ENCODE data around the gene RPL39. TPM values are rescaled to one million over a fixed set of nuclear protein-coding genes. Genes with fewer than 3 reads are reported as not detected.
A peak's percentile ranks its signal among the peaks of the same experiment; 100 is the strongest.

Gene RPL39
- total RNA-seq, 1 experiment from 2014 or later: 2,054 TPM

DNA sequence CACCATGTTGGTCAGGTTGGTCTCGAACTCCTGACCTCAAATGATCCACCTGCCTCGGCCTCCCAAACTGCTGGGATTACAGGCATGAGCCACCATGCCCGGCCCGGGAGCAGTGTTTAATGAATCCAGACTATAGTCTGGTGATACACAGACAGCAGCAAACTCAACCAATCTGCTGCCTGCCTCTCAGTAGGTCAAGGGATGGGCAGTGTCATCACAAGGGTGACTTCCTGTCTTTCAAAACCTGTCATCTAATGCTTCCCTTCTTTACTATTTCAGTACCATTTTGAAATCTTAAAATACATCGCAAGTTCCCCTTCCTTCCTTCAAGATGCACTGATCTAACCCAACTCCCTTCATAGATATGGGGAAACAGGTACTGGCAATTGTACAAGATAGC is 8.4 kb downstream of the RPL39 start:
- H3K9ac ChIP-seq (ENCODE audit: extremely low read depth, insufficient read length, low read length): no peak overlapping the region
- H3K4me3 Mint-ChIP-seq: no peak overlapping the region
- TF ChIP-seq, protein P1, sequence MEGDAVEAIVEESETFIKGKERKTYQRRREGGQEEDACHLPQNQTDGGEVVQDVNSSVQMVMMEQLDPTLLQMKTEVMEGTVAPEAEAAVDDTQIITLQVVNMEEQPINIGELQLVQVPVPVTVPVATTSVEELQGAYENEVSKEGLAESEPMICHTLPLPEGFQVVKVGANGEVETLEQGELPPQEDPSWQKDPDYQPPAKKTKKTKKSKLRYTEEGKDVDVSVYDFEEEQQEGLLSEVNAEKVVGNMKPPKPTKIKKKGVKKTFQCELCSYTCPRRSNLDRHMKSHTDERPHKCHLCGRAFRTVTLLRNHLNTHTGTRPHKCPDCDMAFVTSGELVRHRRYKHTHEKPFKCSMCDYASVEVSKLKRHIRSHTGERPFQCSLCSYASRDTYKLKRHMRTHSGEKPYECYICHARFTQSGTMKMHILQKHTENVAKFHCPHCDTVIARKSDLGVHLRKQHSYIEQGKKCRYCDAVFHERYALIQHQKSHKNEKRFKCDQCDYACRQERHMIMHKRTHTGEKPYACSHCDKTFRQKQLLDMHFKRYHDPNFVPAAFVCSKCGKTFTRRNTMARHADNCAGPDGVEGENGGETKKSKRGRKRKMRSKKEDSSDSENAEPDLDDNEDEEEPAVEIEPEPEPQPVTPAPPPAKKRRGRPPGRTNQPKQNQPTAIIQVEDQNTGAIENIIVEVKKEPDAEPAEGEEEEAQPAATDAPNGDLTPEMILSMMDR (conservative IDR thresholded peaks at IDR 0.05): no peak
- H4K91ac ChIP-seq (ENCODE audit: insufficient read length, low read depth, low read length): no peak overlapping the region
- H3K79me2 ChIP-seq (ENCODE audit: insufficient read depth, low read length): no peaks in the 10 kb centered on the region; the same call in 1 of the 2 replicates
- H3K4me2 ChIP-seq (ENCODE audit: insufficient read depth, insufficient read length, low read length): no peak overlapping the region
- no peak overlapping the region for H2BK5ac ChIP-seq (ENCODE audit: insufficient read length, low read length)
- no peaks in the 10 kb centered on the region for H4K20me1 ChIP-seq (ENCODE audit: control insufficient read depth, insufficient read depth, insufficient read length)
- peaks cover 15% of the 10 kb centered on the region for H3K9me3 ChIP-seq (ENCODE audit: control insufficient read depth, low read depth, low read length)
- H3K23me2 ChIP-seq (ENCODE audit: insufficient read length, low read depth, low read length, poor library complexity, severe bottlenecking): no peaks in the 10 kb centered on the region
- peaks cover 51 to 52% of the 10 kb centered on the region in 2 experiments for H3K9me3 Mint-ChIP-seq
- no peak overlapping the region for H3T11ph ChIP-seq (ENCODE audit: low read length)
- H3K4ac ChIP-seq (ENCODE audit: low read depth, low read length): no peak overlapping the region
- H2BK12ac ChIP-seq (ENCODE audit: insufficient read length, low read depth, low read length): no peak overlapping the region
- H3K27ac Mint-ChIP-seq: peak overlapping the region in 1 of 3 experiments; percentile 28; a peak in 1 of 7 replicates
- H2AFZ ChIP-seq (ENCODE audit: low read length): no peak overlapping the region
- H3K27me3 ChIP-seq (ENCODE audit: insufficient read depth, low read length): no peaks in the 10 kb centered on the region
- no peak overlapping the region for H3K56ac ChIP-seq (ENCODE audit: insufficient read length, low read depth, low read length)
- no peak overlapping the region for H3K23ac ChIP-seq (ENCODE audit: insufficient read length, low read depth, low read length)
- no peak overlapping the region for H3K27ac ChIP-seq (ENCODE audit: insufficient read length, low read depth, low read length)
- H3K4me1 Mint-ChIP-seq: 0 out of 4 replicates have a peak, but pooled peaks cover 3% of the 10 kb centered on the region in 2 experiments
- no peak overlapping the region for H2BK20ac ChIP-seq (ENCODE audit: low read depth, low read length, poor library complexity, severe bottlenecking)
- DNase-seq: no peak
- peaks cover 6% of the 10 kb centered on the region for H3K79me1 ChIP-seq (ENCODE audit: insufficient read depth, low read depth, low read length, poor library complexity, severe bottlenecking)
- H3K36me3 Mint-ChIP-seq (ENCODE audit: insufficient read depth in 1 of 3, low read depth in 3 of 3): peaks cover 24 to 55% (median 30%) of the 10 kb centered on the region in 3 experiments
- no peak overlapping the region for H4K5ac ChIP-seq (ENCODE audit: insufficient read length, low read depth, low read length)
- H2BK15ac ChIP-seq (ENCODE audit: low read depth, low read length): no peak overlapping the region
- H3K4me1 ChIP-seq (ENCODE audit: insufficient read depth, low read length): no peaks in the 10 kb centered on the region
- H3K14ac ChIP-seq (ENCODE audit: insufficient read depth, low read length): no peak overlapping the region
- H3K27me3 Mint-ChIP-seq (ENCODE audit: low read depth): no peaks in the 10 kb centered on the region; the same call in 1 of the 2 replicates
- no peak overlapping the region for H4K8ac ChIP-seq (replicated peaks; ENCODE audit: insufficient read length, low read depth, low read length)
- no peak overlapping the region for H2BK120ac ChIP-seq (ENCODE audit: low read depth, low read length, poor library complexity, severe bottlenecking)
- no peak overlapping the region for H2AK5ac ChIP-seq (ENCODE audit: insufficient read length, low read length)
- no CpG with 5 or more reads among the region's 5 CpGs for WGBS (ENCODE audit: extremely low coverage, insufficient read length, low lambda C conversion rate)
- H3K18ac ChIP-seq (ENCODE audit: insufficient read length, low read depth, low read length): no peak overlapping the region

All from H9 (cell line).